GM23248 (cell line): ENCODE results near the gene S100B. TPM values are rescaled to one million over a fixed set of nuclear protein-coding genes. Genes with fewer than 3 reads are reported as not detected.

Experiments used
- DNase-seq: peaks from one replicate; pipeline ENCODE4 v3.0.0-alpha.2; 2015
- H2AFZ ChIP-seq: fragments of 200-600 bp; sonication (generic); 2 replicates; pipeline ENCODE4 v1.6.1; 2016; ENCODE audit warnings: antibody characterized with exemption
- H3F3A ChIP-seq: fragments of 200-600 bp; sonication (generic); 2 replicates; pipeline ENCODE4 v1.6.1; 2016; ENCODE audit warnings: mild to moderate bottlenecking, antibody characterized with exemption, mixed run types; ENCODE audit not compliant: insufficient read depth
- H3K27ac ChIP-seq: fragments of 200-600 bp; sonication (generic); 2 replicates; pipeline ENCODE4 v1.5.1; 2016; ENCODE audit warnings: mild to moderate bottlenecking
- H3K27me3 ChIP-seq: fragments of 200-600 bp; sonication (generic); replicated peaks from 2 replicates; pipeline ENCODE4 v1.6.1; 2016; ENCODE audit warnings: mild to moderate bottlenecking; ENCODE audit not compliant: insufficient read depth
- H3K36me3 ChIP-seq: fragments of 200-600 bp; sonication (generic); 2 replicates; pipeline ENCODE4 v1.6.1; 2016; ENCODE audit warnings: low read depth, mild to moderate bottlenecking
- H3K4me1 ChIP-seq: fragments of 200-600 bp; sonication (generic); 2 replicates; pipeline ENCODE4 v1.6.1; 2016; ENCODE audit warnings: mild to moderate bottlenecking; ENCODE audit not compliant: insufficient read depth
- H3K4me2 ChIP-seq: fragments of 200-600 bp; sonication (generic); one replicate; pipeline ENCODE4 v1.6.1; 2016; ENCODE audit warnings: mild to moderate bottlenecking; ENCODE audit not compliant: unreplicated experiment
- H3K4me3 ChIP-seq: fragments of 200-600 bp; sonication (generic); 2 replicates; pipeline ENCODE4 v1.5.1; 2016; ENCODE audit warnings: mild to moderate bottlenecking
- H3K79me2 ChIP-seq: fragments of 200-600 bp; sonication (generic); 2 replicates; pipeline ENCODE4 v1.6.1; 2016; ENCODE audit warnings: mild to moderate bottlenecking; ENCODE audit not compliant: insufficient read depth
- H3K9ac ChIP-seq: fragments of 200-600 bp; sonication (generic); 2 replicates; pipeline ENCODE4 v1.6.1; 2016; ENCODE audit warnings: mild to moderate bottlenecking
- H3K9me2 ChIP-seq: fragments of 200-600 bp; sonication (generic); 2 replicates; pipeline ENCODE4 v1.6.1; 2016; ENCODE audit warnings: mixed run types, mild to moderate bottlenecking, moderate library complexity; ENCODE audit not compliant: insufficient read depth
- H3K9me3 ChIP-seq: fragments of 200-600 bp; sonication (generic); one replicate; pipeline ENCODE4 v1.6.1; 2017; ENCODE audit warnings: low read depth
- H4K20me1 ChIP-seq: fragments of 200-600 bp; sonication (generic); 2 replicates; pipeline ENCODE4 v1.6.0; 2016; ENCODE audit not compliant: insufficient read depth
- EZH2 ChIP-seq: fragments of 200-600 bp; sonication (generic); IDR thresholded peaks from 2 replicates; pipeline ENCODE4 v1.6.1; 2018; ENCODE audit warnings: antibody characterized with exemption, mild to moderate bottlenecking; ENCODE audit not compliant: insufficient read depth, poor library complexity, severe bottlenecking
- EZH2phosphoT487 ChIP-seq: fragments of 200-600 bp; sonication (generic); IDR thresholded peaks from 2 replicates; pipeline ENCODE4 v1.6.1; 2018; ENCODE audit warnings: antibody characterized with exemption, moderate library complexity, mild to moderate bottlenecking, low read depth; ENCODE audit not compliant: insufficient read depth
- whole genome bisulfite sequencing, 2 experiments: methylation state at CpG; one replicate each; pipeline ENCODE4 v1.1.6; 2015 to 2017; ENCODE audit warnings: low lambda C conversion rate in 2 of 2, low coverage in 1 of 2; ENCODE audit errors: missing lambda C conversion rate in 2 of 2; 5-methylcytosine and 5-hydroxymethylcytosine counted together
- in situ Hi-C: fragments of 300-500 bp; cut with MboI; formaldehyde crosslinking; loops from 2 replicates; pipeline ENCODE4 v1.15.0; 2020
- polyA plus RNA-seq: library from polyadenylated mRNA; unstranded; fragments of >200 nt; fragmentation: Nextera tagmentation; extraction: Ambion mirVana; gene quantifications from 2 replicates; pipeline ENCODE4 v1.2.1, GENCODE V29; 2016
- total RNA-seq: library from RNA; depleted of rRNA; stranded (reverse); fragments of >200 nt; shearing (Covaris generic); gene quantifications from 2 replicates; pipeline ENCODE4 v1.2.3, GENCODE V29; 2014

The S100B gene
- total and polyA plus RNA-seq, 2 experiments from 2014 or later: not detected

GRCh38 chr21:46600305-46600704 lies 4.6 kb downstream of the S100B start:
- H3K27ac ChIP-seq: no peak overlapping the region
- no peak overlapping the region for H2AFZ ChIP-seq
- H3K4me1 ChIP-seq: peaks cover 13% of the 10 kb centered on the region
- H3K27me3 ChIP-seq: no peaks in the 10 kb centered on the region
- TF ChIP-seq EZH2 (no peak), EZH2phosphoT487 (no peak)
- 84 to 87% methylated on average over 5 of the region's 5 CpGs for WGBS, 2 experiments
- H4K20me1 ChIP-seq: no peaks in the 10 kb centered on the region
- no peaks in the 10 kb centered on the region for H3F3A ChIP-seq
- no peaks in the 10 kb centered on the region for H3K79me2 ChIP-seq
- H3K4me2 ChIP-seq: no peak overlapping the region
- H3K9ac ChIP-seq: no peak overlapping the region
- H3K36me3 ChIP-seq: no peaks in the 10 kb centered on the region
- in situ Hi-C loops: no loop called here
- no peak for DNase-seq
- H3K4me3 ChIP-seq: no peak overlapping the region
- no peaks in the 10 kb centered on the region for H3K9me3 ChIP-seq
- no peaks in the 10 kb centered on the region for H3K9me2 ChIP-seq

- Histone ChIP-seq H3K27me3 (no peaks in the 10 kb centered on the region), H2AFZ (peak overlapping the region; percentile 10), H3K4me3 (0 out of 2 replicates have a peak overlapping the region, but pooled peaks have one; percentile 3), H3K27ac (peak overlapping the region; percentile 13), H3K4me2 (peak overlapping the region; percentile 58), H3F3A (no peaks in the 10 kb centered on the region), H3K9ac (peak overlapping the region; percentile 38; the same call in 1 of the 2 replicates), H3K4me1 (peaks cover 13% of the 10 kb centered on the region), H3K36me3 (no peaks in the 10 kb centered on the region), H3K9me3 (no peaks in the 10 kb centered on the region), H3K79me2 (no peaks in the 10 kb centered on the region), H4K20me1 (no peaks in the 10 kb centered on the region), H3K9me2 (no peaks in the 10 kb centered on the region)
- DNase-seq: peak; percentile 92
- WGBS, 2 experiments: 66 to 68% methylated on average over 36 to 38 of the region's 38 CpGs
- no peak for TF ChIP-seq EZH2phosphoT487
- TF ChIP-seq EZH2: no peak
- in situ Hi-C loops: no loop called here
Observed at GRCh38 chr21:46598581-46599572, 6.0 kb downstream of the S100B start.

GRCh38 chr21:46597896-46598343 lies 7.0 kb downstream of the S100B start:
- H3K4me1 ChIP-seq: peaks cover 13% of the 10 kb centered on the region
- no peak overlapping the region for H2AFZ ChIP-seq
- TF ChIP-seq EZH2phosphoT487 (no peak), EZH2 (no peak)
- no peak overlapping the region for H3K9ac ChIP-seq
- 87 to 91% methylated on average over 20 of the region's 20 CpGs for WGBS, 2 experiments
- no peak overlapping the region for H3K4me3 ChIP-seq
- H4K20me1 ChIP-seq: no peaks in the 10 kb centered on the region
- no peak overlapping the region for H3K4me2 ChIP-seq
- DNase-seq: no peak
- H3K27me3 ChIP-seq: no peaks in the 10 kb centered on the region
- no peaks in the 10 kb centered on the region for H3F3A ChIP-seq
- H3K79me2 ChIP-seq: no peaks in the 10 kb centered on the region
- no peaks in the 10 kb centered on the region for H3K9me3 ChIP-seq
- no peak overlapping the region for H3K27ac ChIP-seq
- H3K36me3 ChIP-seq: no peaks in the 10 kb centered on the region
- in situ Hi-C loops: no loop called here
- no peaks in the 10 kb centered on the region for H3K9me2 ChIP-seq

- no peak overlapping the region for H3K9ac ChIP-seq
- no peaks in the 10 kb centered on the region for H3K9me2 ChIP-seq
- no peaks in the 10 kb centered on the region for H3K9me3 ChIP-seq
- H3K79me2 ChIP-seq: no peaks in the 10 kb centered on the region
- no peaks in the 10 kb centered on the region for H3K27me3 ChIP-seq
- H3K36me3 ChIP-seq: no peaks in the 10 kb centered on the region
- in situ Hi-C loops: no loop called here
- no peak overlapping the region for H3K27ac ChIP-seq
- no peak for DNase-seq
- no peak overlapping the region for H3K4me3 ChIP-seq
- H3K4me2 ChIP-seq: no peak overlapping the region
- H2AFZ ChIP-seq: no peak overlapping the region
- no peaks in the 10 kb centered on the region for H4K20me1 ChIP-seq
- TF ChIP-seq EZH2 (no peak), EZH2phosphoT487 (no peak)
- H3K4me1 ChIP-seq: peaks cover 13% of the 10 kb centered on the region
- no peaks in the 10 kb centered on the region for H3F3A ChIP-seq
- 80 to 86% methylated on average over 8 of the region's 8 CpGs for WGBS, 2 experiments
Observed at GRCh38 chr21:46597031-46597430, 7.9 kb downstream of the S100B start.
